Muscle of arm (tissue), 12 donors: ENCODE data around the gene TIPARP. TPM values are rescaled to one million over a fixed set of nuclear protein-coding genes. Genes with fewer than 3 reads are reported as not detected.
"Not testable (repeated sequence)": the region's sequence is repeated elsewhere in the genome, so short reads cannot be mapped to it uniquely, and the experiment has no call there.

Experiments
- DNase-seq: peaks from one replicate; pipeline ENCODE4 v3.0.0-alpha.2; 2013
- polyA plus RNA-seq, 12 donors: library from polyadenylated mRNA; unstranded; fragments of 120-200 nt; gene quantifications; one replicate each; pipeline ENCODE4 v1.2.1, GENCODE V29; 2013; ENCODE audit not compliant: insufficient read length in 12 of 12

The TIPARP gene
- polyA plus RNA-seq, 12 donors, result 7.9 to 18.6 (median 9.7) TPM; not detected in 1

GRCh38 chr3:156710429-156710828 lies 36.0 kb downstream of the TIPARP start:
- DNase-seq, result no peak

GRCh38 chr3:156711113-156711512 lies 36.7 kb downstream of the TIPARP start:
- DNase-seq, result no peak

- not testable (repeated sequence) for DNase-seq
Observed at GRCh38 chr3:156711944-156712343, 37.6 kb downstream of the TIPARP start.

GRCh38 chr3:156716105-156716862 lies 41.9 kb downstream of the TIPARP start:
- no peak for DNase-seq

- no peak for DNase-seq
Observed at GRCh38 chr3:156718622-156719306, 44.4 kb downstream of the TIPARP start.

GRCh38 chr3:156720826-156721225 lies 46.4 kb downstream of the TIPARP start:
- DNase-seq, result no peak

- no peak for DNase-seq
Observed at GRCh38 chr3:156721687-156722618, 47.6 kb downstream of the TIPARP start.

- DNase-seq, result no peak
Observed at GRCh38 chr3:156723182-156723619, 48.8 kb downstream of the TIPARP start.

- no peak for DNase-seq
Observed at GRCh38 chr3:156725682-156726081, 51.3 kb downstream of the TIPARP start.

GRCh38 chr3:156726456-156726855 lies 52.1 kb downstream of the TIPARP start:
- DNase-seq, result no peak

- DNase-seq, result no peak
Observed at GRCh38 chr3:156727519-156728205, 53.3 kb downstream of the TIPARP start.

- no peak for DNase-seq
Observed at GRCh38 chr3:156728267-156728985, 54.0 kb downstream of the TIPARP start.

- no peak for DNase-seq
Observed at GRCh38 chr3:156729460-156730179, 55.2 kb downstream of the TIPARP start.

- no peak for DNase-seq
Observed at GRCh38 chr3:156731813-156732212, 57.4 kb downstream of the TIPARP start.

GRCh38 chr3:156732261-156732660 lies 57.9 kb downstream of the TIPARP start:
- no peak for DNase-seq

GRCh38 chr3:156732715-156733421 lies 58.5 kb downstream of the TIPARP start:
- no peak for DNase-seq

- DNase-seq, result not testable (repeated sequence)
Observed at GRCh38 chr3:156734661-156735060, 60.3 kb downstream of the TIPARP start.

GRCh38 chr3:156735471-156735870 lies 61.1 kb downstream of the TIPARP start:
- no peak for DNase-seq

- DNase-seq, result not testable (repeated sequence)
Observed at GRCh38 chr3:156737049-156737448, 62.7 kb downstream of the TIPARP start.
